NCI-H1048 (cell line): ENCODE results near the gene MRPL4.
"Not testable (repeated sequence)": the region's sequence is repeated elsewhere in the genome, so short reads cannot be mapped to it uniquely, and the experiment has no call there.

Experiments
- DNase-seq: peaks from one replicate; lab custom pipeline; 2025; lab: John Stamatoyannopoulos, UW

MRPL4 gene

GRCh38 chr19:10262771-10263170, 10.8 kb downstream of the MRPL4 start:
- no peak for DNase-seq

GRCh38 chr19:10266706-10267105, 14.7 kb downstream of the MRPL4 start:
- DNase-seq: no peak

- no peak for DNase-seq
These were observed 16.1 kb downstream of the MRPL4 start for GRCh38 chr19:10268071-10268470.

- DNase-seq: no peak
These were observed 17.5 kb downstream of the MRPL4 start for GRCh38 chr19:10269333-10270179.

GRCh38 chr19:10270180-10270615, 18.2 kb downstream of the MRPL4 start:
- DNase-seq: no peak

- DNase-seq: no peak
These were observed 18.8 kb downstream of the MRPL4 start, which contains the start of gene ICAM1 for GRCh38 chr19:10270616-10271394. Gene ICAM1 (plus strand): TSS chr19:10271120. CDS start chr19:10271160, 40 bp downstream.

- DNase-seq: no peak
These were observed 19.6 kb downstream of the MRPL4 start for GRCh38 chr19:10271543-10272086.

- DNase-seq: no peak
These were observed 22.6 kb downstream of the MRPL4 start for GRCh38 chr19:10274589-10274988.

GRCh38 chr19:10277795-10278589, 26.0 kb downstream of the MRPL4 start:
- no peak for DNase-seq

- DNase-seq: no peak
These were observed 26.9 kb downstream of the MRPL4 start for GRCh38 chr19:10278935-10279334.

- no peak for DNase-seq
These were observed 27.9 kb downstream of the MRPL4 start for GRCh38 chr19:10279737-10280442.

- not testable (repeated sequence) for DNase-seq
These were observed 30.0 kb downstream of the MRPL4 start for GRCh38 chr19:10282043-10282442.

- no peak for DNase-seq
These were observed 31.5 kb downstream of the MRPL4 start for GRCh38 chr19:10283301-10284064.

- DNase-seq: no peak
These were observed 32.3 kb downstream of the MRPL4 start for GRCh38 chr19:10284065-10284959.

- no peak for DNase-seq
These were observed 32.9 kb downstream of the MRPL4 start for GRCh38 chr19:10284960-10285278.

- DNase-seq: no peak
These were observed 33.4 kb downstream of the MRPL4 start for GRCh38 chr19:10285393-10285792.

- DNase-seq: no peak
These were observed 35.1 kb downstream of the MRPL4 start, which contains the start of gene ICAM4 for GRCh38 chr19:10286803-10287737. Gene ICAM4 (plus strand): TSS chr19:10286955. CDS start chr19:10287013, 58 bp downstream.

- DNase-seq: peak; percentile 51
These were observed 36.7 kb downstream of the MRPL4 start for GRCh38 chr19:10288662-10289166.
